GM21723 (cell line): ENCODE data around the gene IL1R2.
"Not testable (repeated sequence)": the region's sequence is repeated elsewhere in the genome, so short reads cannot be mapped to it uniquely, and the experiment has no call there.

Source experiments
- ATAC-seq: cut with Tn5 transposase; IDR thresholded peaks from one replicate; pipeline ENCODE4 v1.9.1; 2021; ENCODE audit warnings: mild to moderate bottlenecking, moderate library complexity; ENCODE audit not compliant: unreplicated experiment

Gene IL1R2

DNA sequence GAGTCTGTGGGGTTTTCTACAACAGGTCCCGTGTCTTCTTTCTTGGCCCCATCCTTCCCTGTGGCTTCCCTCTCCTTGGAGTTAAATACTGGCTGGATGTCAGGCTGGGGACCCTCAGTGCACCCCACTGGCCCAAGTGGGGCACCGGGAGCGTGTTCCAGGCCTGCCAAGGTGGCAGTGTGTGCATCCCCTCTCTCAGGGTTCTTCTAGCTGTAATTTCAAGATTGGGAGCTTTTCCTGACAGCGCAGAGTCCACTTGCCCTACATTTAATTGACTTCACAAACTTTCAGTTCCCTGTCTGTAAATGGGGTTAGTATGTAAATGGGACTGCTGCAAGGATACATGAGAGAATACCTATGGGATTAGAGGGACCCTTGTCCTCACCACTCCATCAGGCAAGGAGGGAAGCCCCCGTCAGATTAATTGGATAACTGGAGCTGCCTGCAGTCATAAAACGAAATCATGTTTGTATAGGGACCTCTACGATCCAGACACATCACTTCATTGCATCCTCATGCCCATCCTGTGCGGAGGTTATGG, 66.6 kb downstream of the IL1R2 start:
- no peak for ATAC-seq

DNA sequence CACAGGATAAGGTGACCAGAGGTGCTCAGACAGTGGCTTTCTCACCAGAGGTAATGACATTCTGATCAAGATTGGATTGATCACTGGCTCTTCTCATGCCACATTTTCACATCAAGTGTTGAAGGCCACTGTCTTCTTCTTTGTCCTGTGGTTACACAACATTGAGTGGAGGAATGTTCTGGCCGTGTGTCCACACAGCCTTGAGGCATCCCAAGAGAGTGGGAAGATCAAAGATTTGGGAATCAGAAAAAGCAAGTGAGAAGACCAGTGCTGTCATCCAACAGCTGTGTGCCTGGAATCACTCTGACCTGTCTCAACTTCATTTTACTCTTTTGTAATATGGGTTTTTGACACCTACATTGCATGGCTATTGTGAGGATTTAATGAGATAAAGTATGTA, 67.4 kb downstream of the IL1R2 start:
- ATAC-seq: no peak

DNA sequence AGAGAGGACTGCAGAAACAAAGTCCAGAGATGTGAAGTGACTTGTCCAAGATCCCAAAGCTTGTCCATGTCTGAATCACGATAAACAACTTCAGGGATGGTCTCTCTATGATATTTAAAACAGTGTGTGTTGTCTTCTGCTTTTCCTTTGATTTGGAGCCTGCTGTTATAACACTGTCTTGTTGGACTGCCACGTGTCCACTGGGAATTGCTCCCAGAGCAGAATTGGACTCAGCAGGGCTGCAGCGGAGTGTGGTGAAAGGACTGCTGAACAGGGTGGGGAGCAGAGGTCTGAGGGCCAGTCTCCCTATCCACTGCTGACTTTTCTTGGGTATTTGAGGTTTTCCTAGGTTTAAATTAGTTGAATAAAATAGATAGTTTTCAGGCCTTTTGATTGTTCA, 68.3 kb downstream of the IL1R2 start:
- ATAC-seq: no peak

DNA sequence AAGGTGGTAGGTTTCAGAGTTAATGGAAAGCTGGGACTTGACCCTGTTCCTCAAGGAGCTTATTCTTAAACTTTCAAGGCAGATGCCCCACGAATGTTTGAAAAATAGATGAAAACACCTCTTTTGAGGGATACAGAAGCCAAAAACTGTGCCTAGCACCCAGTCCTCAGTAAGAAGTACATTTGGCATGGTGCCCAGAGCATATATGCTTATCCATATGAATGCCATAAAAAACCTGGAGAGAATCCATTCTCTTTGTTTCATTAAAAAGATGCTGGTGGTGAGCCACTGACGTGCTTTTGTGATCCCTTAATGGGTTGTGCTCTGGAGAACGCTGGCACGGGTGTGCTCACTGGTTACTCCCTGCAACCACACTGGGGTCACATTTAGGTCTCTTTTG, 69.0 kb downstream of the IL1R2 start:
- ATAC-seq: no peak

DNA sequence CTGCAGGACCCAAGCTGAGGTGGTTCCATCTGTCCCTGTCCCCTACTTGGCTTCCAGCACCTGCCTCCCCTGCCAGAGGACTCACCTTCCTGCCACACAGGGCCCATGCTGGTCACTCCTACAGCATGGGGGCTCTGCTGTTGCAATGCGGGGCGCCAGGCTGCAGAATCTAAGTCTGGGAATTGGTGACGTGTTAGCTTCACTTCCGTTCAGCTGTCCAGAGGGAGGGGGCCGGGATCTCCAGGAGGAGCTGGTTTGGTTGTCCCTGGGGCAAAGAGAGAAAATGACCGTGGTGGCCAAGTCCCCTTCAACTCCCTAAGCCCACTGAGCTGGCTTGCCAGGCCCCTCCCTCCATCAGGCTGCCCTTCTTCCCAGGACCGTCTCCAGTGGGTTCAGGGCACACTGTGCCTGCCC, 69.5 kb downstream of the IL1R2 start:
- ATAC-seq: no peak

DNA sequence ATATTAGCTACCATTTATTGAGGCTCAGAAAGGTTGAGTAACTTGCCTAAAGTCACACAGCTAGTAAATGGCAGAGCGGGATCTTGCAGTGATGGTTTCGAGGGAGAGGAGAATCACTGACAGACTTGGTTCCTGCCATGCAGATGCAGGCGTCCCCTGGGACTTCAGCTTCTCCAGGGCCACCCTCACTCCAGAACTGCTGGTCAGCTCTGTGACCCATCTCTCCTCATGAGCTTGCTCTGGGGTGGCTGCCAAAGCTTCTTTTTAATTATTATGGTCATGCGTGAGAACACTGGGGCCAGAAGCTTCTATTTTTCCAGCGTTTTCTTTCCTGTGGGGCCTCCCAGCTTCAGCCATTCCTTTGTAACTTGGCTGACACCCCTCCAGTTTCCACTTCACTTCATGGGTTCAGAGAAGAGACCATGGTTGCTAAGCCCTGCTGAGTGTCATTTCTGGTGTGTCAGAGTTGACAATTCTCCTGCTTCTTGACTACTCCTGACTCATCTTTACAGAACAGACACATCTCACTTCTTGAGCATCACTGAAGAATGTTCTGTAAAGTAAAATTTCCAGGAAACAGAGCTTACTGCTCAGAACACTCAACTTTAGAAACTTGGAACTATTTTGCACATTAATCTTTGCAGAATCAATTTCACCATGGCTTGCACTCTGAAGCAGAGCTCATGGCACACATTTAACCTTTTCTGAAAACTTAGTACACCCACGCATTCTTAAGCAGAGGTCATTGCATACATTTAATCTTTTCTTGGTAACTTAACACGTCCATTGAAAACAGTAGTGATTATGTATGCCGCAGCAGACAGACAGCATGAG, 70.4 kb downstream of the IL1R2 start:
- ATAC-seq: no peak

DNA sequence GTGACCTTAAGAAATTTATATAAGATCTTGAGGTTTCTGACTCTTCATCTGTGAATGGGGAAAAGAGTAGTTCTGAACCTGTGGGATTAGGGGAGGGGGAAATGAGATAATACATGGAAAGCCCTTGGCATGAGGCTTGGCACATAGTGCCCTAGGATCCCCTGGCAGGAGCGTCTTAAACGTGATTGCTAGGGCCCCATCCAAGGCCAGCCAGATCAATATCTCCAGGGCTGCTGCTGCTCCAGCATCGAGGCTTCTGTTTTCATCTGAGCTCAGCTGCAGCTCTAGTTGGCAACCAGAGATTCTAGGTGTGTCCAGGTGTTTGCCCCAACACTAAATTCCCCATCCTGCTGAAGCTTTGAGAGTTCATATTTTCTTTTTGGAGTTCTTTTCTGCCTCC, 71.0 kb downstream of the IL1R2 start:
- ATAC-seq: no peak

DNA sequence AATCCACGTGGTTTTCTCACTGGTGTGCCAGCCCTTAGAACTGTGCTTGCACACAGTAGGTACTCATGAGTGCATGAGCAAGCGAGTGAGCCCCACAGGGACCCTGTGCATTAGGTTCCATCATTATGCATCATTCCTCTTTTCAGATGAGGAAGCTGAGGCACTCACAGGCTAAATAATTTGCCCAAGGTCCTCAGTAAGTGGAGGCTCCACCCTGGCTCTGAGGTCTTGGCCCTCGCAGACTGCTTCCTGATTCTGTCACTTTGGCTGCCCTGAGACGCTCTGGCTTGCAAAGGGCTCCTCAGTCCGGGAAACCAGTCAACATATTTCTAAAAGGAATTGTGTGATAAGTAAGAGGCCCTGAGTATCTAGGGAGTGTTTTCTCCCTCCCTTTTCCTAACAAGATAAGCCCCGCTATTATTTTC, 71.7 kb downstream of the IL1R2 start:
- no peak for ATAC-seq

DNA sequence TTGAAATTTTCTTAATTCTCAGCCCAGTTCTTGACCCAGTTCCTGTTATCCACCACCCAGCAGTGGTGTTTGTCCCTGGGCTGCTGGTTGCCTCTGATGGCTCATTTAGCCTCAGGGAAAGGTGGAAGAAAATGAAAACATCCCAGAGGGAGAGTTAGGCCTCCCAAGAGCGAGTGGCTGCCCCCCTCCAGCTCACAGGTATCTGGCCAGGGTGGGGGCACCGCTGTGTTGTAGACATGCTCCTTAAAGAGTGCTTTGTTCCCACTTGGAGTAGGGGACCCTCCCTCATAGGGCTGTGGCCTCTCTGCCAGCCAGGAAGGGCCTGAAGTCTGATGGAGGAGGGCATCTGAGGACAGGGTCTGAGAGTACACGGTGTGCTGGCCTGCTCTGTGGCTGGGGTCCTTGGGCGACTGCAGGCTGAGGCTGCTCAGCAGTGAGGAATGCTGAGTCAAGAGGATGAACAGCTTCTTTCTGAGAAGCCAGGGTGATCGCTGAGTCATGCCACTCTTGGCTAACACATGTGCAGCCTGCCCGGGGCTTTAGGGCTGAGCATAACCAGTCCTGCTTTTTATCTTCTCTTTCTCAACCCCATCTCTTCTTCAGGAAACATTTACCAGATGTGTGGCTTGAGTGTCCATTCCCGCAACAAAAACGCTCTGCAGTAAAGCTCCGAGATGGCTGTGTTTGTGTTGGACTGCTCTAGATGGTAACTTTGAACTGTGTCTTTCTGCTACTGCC, 72.3 kb downstream of the IL1R2 start:
- no peak for ATAC-seq

DNA sequence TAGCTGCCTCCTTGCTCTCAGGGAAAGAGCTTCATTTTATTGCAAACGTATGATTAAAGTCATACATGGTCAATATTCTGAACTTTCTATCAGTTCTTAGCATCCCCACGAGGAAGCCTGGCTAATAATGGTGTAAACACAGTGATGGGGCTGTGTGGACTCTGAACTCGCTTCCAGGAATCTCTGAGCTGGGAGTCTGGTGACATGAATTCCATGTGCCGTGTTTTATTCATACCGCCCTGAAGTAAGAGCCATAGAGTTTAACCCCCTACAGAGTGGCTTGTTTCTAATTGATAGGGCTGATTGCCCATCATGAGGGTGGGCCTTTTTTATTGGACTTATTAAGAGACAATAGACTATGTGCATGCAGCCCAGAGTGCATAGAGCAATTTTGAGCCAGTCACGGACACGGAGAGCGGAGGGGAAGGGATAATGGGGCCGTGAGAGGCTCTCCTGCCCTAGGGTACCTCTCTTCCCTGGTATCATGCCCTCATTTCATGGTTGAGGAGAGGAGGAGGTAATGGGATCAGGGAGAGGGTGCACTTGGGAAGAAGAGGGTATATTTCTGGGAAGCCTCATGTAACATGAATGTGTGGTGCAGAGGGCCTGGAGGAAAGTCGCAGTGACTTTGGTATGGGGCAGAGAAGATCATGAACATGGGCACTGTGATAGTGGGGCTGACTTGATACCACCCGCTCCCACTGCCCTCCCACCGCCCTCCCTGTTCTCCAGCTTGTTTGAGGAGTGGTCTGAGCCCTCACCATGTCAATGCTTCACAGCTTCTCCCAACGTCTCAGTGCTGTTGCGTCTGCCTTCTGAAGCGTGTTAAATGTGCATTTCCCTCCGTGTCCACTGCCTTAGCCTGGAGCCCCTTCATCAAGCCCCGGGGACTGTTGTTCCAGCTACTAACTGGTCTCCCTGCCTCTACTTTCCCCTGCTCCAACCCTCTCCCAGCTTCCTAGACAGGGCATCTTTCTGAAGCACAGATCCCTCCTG, 73.2 kb downstream of the IL1R2 start:
- ATAC-seq: no peak

DNA sequence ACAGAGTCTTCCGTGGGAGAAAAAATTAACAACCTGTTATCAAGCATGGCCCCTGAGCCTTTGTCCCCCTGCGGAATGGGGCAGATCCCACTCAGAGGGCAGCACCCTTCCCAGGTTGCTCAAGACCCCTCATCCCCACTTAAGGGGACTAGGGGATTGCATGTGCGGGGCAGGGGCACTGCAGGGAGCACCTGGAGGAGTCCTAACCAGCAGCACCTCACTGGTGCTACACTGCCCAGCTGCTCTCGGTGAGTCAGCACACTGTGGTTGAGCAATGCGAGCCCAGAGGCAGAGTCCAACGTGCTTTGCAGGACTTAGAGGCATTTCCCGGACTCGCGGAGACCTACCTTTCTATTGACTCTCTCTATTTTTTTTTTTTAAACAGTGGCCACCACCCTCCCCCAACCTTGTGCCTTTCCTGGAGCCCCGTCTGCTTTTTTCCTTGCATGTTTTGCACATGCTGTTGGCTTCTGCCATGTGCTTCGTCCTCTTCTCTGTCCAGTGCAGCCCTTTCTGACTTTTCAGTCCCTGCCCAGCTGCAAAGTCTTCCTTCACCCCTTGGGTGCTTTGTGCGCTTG, 74.0 kb downstream of the IL1R2 start:
- no peak for ATAC-seq

DNA sequence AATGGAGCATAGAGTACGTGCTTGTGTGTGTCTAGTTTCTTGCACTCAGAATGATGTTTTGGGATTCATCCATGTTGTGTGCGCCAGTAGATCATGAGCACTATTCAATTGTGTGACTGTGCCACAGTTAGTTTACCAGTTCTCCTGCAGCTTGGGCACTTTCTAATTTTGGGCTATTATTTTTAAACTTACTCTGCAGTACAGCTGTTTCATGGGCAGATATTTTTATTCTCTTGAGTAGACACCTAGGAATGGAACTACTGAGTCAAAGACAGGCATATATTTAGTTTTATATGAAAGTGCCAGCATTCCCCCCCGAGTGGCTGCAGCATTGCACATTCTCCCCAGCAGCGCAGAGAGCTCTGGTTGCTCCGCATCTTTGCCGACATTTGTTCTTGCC, 74.8 kb downstream of the IL1R2 start:
- ATAC-seq: no peak

DNA sequence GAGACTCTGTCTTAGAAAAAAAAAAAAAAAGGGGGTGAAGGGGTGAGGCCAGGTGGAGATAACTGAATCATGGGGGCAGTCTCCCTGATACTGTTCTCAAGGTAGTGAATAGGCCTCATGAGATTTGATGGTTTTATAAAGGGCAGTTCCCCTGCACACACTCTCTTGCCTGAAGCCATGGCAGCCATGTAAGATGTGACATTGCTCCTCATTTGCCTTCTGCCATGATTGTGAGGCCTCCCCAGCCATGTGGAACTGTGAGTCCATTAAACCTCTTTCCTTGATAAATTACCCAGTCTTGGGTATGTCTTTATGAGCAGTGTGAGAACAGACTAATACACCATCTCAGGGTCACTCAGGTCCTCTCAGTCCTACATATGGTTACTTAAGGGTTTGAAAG, 76.4 kb downstream of the IL1R2 start:
- not testable (repeated sequence) for ATAC-seq

DNA sequence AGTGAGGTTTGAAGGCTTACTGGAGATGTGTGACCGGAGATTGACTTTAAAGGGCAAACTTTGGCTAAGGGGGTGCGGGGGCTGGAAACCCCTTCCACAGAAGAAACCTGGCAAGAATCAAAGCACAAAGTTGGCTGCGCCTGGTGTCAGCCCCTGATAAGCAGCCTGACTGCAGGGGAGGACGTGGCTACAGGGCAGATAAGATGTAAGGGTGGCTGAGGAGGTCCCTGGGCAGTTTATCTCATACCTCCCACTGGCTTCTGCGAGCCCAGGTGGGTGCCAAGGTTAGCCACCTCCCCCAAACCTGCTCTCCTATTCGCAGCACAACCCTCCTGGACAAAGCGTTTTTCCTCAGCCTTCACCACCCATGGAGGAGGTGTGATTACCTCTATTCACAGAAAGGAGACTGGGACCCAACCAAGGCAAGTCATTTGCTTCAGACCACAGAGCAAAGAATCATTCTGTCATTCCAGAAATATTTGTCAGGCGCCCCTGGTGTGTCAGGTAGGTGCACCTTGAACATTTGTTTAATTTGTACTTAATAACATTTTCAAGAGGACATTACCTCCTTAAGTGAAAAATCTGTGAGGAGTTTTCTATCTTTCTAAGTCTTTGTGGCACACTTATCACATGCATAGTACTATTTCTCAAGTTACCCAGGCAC, 77.7 kb downstream of the IL1R2 start:
- no peak for ATAC-seq

DNA sequence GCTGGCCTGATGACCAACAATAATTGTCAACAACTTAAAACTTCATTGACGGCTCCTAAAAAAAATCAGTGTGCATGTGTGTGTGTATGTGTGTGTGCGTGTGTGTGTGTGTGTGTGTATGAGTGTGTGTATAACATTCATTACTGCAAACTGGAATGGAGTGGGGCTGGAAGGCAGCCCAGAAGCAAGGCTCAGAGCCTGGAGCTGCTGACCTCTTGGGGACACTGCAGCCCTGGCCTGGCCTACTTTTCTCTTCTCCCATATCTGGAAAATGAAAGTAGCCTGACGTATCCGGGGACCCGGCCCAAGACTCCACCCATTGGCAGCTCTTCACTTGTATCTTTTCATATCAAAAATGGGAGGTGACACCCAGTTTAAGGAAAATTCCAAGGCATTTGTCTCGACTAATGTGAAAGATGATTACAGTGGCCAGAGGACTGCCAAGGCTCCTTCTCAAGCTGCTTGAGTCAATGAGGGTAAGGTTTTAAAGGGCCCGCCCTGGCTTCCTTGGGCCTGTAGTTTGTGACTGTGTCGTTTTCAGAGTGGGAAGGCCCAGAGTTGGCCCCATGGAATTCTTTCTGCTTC, 78.4 kb downstream of the IL1R2 start:
- no peak for ATAC-seq

DNA sequence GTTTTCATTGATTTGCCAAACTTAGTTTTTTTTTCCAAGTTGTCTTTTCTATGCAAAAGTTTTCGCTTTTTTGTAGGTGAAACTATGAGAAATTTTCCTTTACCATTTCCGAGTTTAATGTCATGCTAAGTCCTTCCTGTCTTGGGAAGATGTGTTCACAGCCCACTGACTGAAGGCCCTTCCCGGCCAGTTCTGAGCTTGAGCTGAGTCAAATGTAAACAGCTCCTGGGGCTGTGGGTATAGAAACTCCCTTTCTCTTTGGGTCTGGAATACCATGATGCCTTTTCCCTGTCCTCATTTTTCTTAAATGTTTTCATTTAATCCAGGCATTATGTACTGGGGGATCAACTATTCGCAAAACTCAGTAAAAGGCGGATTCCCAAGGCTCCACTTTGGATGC, 81.0 kb downstream of the IL1R2 start:
- ATAC-seq: no peak

DNA sequence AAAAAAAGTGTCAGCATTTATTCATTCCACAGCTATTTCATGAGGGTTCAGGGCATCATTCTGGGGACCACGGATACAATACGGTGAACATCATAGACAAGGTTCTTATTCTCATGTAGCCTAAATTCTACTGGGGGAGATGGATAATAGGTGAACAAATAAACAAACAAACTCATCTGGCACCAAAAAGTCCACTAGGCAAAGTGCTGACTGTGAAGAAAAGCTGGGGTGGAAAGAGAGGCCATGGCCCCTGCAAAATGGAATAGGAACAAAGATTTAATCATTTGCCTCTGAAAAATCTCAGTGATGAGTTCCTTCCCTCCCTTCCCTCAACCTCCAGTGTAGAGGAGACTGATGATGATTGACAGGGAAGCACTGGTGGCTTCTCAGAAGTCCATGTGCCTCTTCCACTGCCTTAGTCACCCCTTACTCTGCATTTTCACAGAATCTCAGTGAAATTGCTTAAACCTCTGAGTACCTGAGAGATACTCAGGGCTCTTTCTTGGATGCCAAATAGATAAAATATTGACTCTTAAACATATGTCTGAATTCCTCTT, 81.5 kb downstream of the IL1R2 start:
- no peak for ATAC-seq

DNA sequence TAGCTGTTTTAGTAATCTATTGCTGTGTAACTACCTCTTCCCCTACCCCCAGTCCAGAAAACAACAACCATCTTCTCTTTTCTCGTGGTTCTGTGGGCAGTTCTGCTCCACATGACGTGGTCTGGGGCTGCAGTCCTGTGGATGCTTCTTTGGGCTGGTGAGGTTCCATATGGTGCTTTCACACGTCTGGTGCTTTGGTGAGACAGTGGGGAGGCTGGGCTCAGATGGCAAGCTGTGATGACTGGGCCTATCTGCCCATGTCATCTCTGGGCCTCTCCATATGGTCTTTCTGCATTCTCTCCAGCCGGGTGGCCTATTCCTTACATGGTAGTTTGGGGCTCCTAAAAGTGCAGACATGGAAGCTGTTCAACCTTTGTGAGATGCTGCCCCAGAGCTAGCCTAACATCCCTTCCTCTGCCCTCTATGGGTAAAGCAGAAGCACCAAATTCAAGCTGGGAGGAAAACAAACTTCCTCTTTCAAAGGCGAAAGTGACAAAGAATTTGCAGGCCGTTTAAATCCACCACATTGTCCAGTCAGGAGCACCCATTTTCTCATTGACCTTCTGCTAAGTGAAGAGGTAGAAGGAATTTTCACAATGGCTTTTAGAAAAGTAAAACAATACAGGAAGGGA, 82.5 kb downstream of the IL1R2 start:
- ATAC-seq: no peak

DNA sequence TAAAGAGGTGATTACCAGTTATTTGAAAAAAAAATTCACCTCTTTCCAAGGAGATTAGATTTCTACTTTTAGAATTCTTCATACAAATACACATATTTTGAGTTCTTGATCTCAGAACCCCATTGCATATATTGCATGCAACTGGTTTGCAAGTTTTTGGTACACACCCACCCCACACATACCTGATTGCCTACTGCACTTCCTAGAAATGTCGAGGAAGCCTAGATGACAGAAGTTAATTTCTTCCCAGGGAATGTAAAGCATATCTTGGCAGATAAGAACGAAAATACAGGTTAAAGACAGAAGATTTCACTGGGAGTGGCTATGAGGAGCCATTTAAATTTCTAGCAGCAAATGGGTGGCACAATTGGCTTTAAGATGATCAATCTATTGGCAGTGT, 83.7 kb downstream of the IL1R2 start:
- ATAC-seq: no peak
